HL-60 (cell line): ENCODE data around the gene CHMP6.

Source experiments
- DNase-seq, 2 experiments: peaks; one replicate each; pipeline ENCODE4 v3.0.0-alpha.2; 2010 to 2020; ENCODE audit warnings: low read depth in 1 of 2, low spot score in 1 of 2
- H3K27ac ChIP-seq: fragments of 250-450 bp; sonication (Bioruptor Pico); replicated peaks from 2 replicates; pipeline ENCODE4 v1.5.1; 2020; ENCODE audit warnings: mild to moderate bottlenecking, moderate library complexity
- H3K27me3 ChIP-seq: fragments of 250-450 bp; sonication (Bioruptor Pico); 2 replicates; pipeline ENCODE4 v1.5.1; 2021; ENCODE audit warnings: mild to moderate bottlenecking, moderate library complexity; ENCODE audit not compliant: insufficient read depth, poor library complexity, severe bottlenecking
- H3K4me3 ChIP-seq: replicated peaks from 2 replicates; pipeline ENCODE4 v1.5.1; 2011; ENCODE audit warnings: mild to moderate bottlenecking, control low read depth, low read length; ENCODE audit not compliant: insufficient read depth
- GABPA ChIP-seq: IDR thresholded peaks from 2 replicates; pipeline ENCODE4 v1.6.1; 2012; ENCODE audit warnings: low read depth
- POLR2AphosphoS5 ChIP-seq: IDR thresholded peaks from 2 replicates; pipeline ENCODE4 v1.6.1; 2012; ENCODE audit warnings: low read depth
- SPI1 ChIP-seq: IDR thresholded peaks from 2 replicates; pipeline ENCODE4 v1.6.1; 2012; ENCODE audit warnings: low read depth, mild to moderate bottlenecking, borderline replicate concordance
- TF ChIP-seq, protein P1 (sequence below): IDR thresholded peaks from one replicate; pipeline ENCODE4 v1.5.1; 2011; ENCODE audit warnings: low read length, control low read depth, inconsistent platforms; ENCODE audit not compliant: insufficient read depth
- TF ChIP-seq, protein P2 (sequence below): IDR thresholded peaks from 2 replicates; pipeline ENCODE4 v1.6.1; 2012; ENCODE audit warnings: low read depth; ENCODE audit not compliant: insufficient replicate concordance

The CHMP6 gene

GRCh38 chr17:81034168-81034777, 42.6 kb downstream of the CHMP6 start:
- DNase-seq, result no peak
- Histone ChIP-seq H3K27me3 (peaks cover 16% of the 10 kb centered on the region), H3K4me3 (peak overlapping the region; percentile 62), H3K27ac (peak overlapping the region; percentile 14)
- no peak for TF ChIP-seq POLR2AphosphoS5
- no peak for TF ChIP-seq GABPA
- TF ChIP-seq, protein P1, sequence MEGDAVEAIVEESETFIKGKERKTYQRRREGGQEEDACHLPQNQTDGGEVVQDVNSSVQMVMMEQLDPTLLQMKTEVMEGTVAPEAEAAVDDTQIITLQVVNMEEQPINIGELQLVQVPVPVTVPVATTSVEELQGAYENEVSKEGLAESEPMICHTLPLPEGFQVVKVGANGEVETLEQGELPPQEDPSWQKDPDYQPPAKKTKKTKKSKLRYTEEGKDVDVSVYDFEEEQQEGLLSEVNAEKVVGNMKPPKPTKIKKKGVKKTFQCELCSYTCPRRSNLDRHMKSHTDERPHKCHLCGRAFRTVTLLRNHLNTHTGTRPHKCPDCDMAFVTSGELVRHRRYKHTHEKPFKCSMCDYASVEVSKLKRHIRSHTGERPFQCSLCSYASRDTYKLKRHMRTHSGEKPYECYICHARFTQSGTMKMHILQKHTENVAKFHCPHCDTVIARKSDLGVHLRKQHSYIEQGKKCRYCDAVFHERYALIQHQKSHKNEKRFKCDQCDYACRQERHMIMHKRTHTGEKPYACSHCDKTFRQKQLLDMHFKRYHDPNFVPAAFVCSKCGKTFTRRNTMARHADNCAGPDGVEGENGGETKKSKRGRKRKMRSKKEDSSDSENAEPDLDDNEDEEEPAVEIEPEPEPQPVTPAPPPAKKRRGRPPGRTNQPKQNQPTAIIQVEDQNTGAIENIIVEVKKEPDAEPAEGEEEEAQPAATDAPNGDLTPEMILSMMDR, result no peak
- TF ChIP-seq SPI1, result no peak
- TF ChIP-seq, protein P2, sequence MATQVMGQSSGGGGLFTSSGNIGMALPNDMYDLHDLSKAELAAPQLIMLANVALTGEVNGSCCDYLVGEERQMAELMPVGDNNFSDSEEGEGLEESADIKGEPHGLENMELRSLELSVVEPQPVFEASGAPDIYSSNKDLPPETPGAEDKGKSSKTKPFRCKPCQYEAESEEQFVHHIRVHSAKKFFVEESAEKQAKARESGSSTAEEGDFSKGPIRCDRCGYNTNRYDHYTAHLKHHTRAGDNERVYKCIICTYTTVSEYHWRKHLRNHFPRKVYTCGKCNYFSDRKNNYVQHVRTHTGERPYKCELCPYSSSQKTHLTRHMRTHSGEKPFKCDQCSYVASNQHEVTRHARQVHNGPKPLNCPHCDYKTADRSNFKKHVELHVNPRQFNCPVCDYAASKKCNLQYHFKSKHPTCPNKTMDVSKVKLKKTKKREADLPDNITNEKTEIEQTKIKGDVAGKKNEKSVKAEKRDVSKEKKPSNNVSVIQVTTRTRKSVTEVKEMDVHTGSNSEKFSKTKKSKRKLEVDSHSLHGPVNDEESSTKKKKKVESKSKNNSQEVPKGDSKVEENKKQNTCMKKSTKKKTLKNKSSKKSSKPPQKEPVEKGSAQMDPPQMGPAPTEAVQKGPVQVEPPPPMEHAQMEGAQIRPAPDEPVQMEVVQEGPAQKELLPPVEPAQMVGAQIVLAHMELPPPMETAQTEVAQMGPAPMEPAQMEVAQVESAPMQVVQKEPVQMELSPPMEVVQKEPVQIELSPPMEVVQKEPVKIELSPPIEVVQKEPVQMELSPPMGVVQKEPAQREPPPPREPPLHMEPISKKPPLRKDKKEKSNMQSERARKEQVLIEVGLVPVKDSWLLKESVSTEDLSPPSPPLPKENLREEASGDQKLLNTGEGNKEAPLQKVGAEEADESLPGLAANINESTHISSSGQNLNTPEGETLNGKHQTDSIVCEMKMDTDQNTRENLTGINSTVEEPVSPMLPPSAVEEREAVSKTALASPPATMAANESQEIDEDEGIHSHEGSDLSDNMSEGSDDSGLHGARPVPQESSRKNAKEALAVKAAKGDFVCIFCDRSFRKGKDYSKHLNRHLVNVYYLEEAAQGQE, result no peak

DNA sequence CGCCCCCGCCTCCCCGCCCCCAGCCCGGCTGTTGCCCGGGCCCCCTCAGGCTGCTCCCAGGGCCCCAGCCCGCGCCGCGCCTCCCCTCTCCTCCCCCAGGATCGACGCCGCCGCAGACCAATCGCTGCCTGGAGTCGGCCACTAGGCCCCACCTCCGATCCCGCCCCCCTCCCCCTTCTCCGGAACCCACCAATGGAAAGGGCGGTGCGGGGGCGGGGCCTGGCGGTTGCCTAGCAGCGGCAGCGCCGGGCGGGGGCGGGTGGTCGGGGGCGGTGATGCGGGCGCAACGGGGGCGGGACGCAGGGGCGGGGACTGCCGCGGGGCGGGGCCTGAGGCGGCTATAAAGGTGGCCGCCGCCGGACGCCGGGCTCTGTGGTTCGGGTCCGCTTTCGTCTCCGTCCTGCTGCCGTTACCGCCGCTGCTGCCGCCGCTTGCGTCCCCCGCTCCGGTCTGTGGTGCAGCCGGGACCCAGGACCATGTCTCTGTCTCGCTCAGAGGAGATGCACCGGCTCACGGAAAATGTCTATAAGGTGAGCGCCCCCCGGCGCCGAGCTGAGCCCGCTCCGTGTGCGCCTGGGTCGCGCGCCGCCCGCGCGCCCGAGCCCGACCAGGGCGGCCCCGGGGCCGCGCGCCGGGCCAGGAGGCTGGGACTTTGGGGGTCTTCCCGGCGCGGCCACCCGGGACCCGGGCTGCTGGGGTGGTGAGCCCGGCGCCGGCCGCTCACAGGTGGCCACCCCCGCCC, 43.3 kb downstream of the CHMP6 start, which contains the start of gene BAIAP2:
TSS of gene BAIAP2 (plus strand) at position 373 of the 742 bp plus-strand sequence. CDS start at position 477, 104 bp downstream.
- TF ChIP-seq, protein P1, result no peak
- TF ChIP-seq POLR2AphosphoS5, result peak; percentile 55; the same call in 1 of the 2 replicates
- peak within 1 kb of the TSS; percentile 62 for H3K4me3 ChIP-seq

GRCh38 chr17:81035521-81036196, 44.0 kb downstream of the CHMP6 start:
- peak overlapping the region; percentile 62 for H3K4me3 ChIP-seq
- TF ChIP-seq, protein P2, result no peak
- TF ChIP-seq POLR2AphosphoS5, result no peak
- TF ChIP-seq GABPA, result no peak
- no peak for TF ChIP-seq SPI1
- TF ChIP-seq, protein P1, result no peak
- H3K27me3 ChIP-seq, result peaks cover 16% of the 10 kb centered on the region
- H3K27ac ChIP-seq, result no peak overlapping the region
- DNase-seq, result no peak

More for the DNA sequence above, 43.3 kb downstream of the CHMP6 start, which contains the start of gene BAIAP2:
- Histone ChIP-seq H3K27me3 (peaks cover 16% of the 10 kb centered on the region), H3K27ac (peak within 1 kb of the TSS; percentile 14)
- peak; percentile 88 to 92 for DNase-seq
